Left hindlimb (tissue), 1 donor: ENCODE data around the gene PLB1.

Experiments used
- DNase-seq: peaks from one replicate; pipeline ENCODE4 v3.0.0-alpha.2; 2018

PLB1 gene

GRCh38 chr2:28565720-28566295 is 69.9 kb downstream of the PLB1 start:
- DNase-seq: no peak

- DNase-seq: peak; percentile 92
Observed at GRCh38 chr2:28566521-28567041, 70.7 kb downstream of the PLB1 start.

GRCh38 chr2:28567061-28567471 is 71.2 kb downstream of the PLB1 start:
- no peak for DNase-seq

GRCh38 chr2:28568036-28568435 is 72.2 kb downstream of the PLB1 start:
- DNase-seq: no peak

- no peak for DNase-seq
Observed at GRCh38 chr2:28568533-28568932, 72.7 kb downstream of the PLB1 start.

- no peak for DNase-seq
Observed at GRCh38 chr2:28570431-28570830, 74.6 kb downstream of the PLB1 start.

GRCh38 chr2:28576714-28577113 is 80.9 kb downstream of the PLB1 start:
- DNase-seq: no peak

GRCh38 chr2:28577791-28578680 is 82.2 kb downstream of the PLB1 start:
- no peak for DNase-seq

GRCh38 chr2:28578774-28579173 is 82.9 kb downstream of the PLB1 start:
- no peak for DNase-seq

- DNase-seq: no peak
Observed at GRCh38 chr2:28579606-28580005, 83.7 kb downstream of the PLB1 start.

- DNase-seq: no peak
Observed at GRCh38 chr2:28580078-28580477, 84.2 kb downstream of the PLB1 start.

GRCh38 chr2:28581312-28581711 is 85.5 kb downstream of the PLB1 start:
- no peak for DNase-seq

- DNase-seq: no peak
Observed at GRCh38 chr2:28582152-28582551, 86.3 kb downstream of the PLB1 start.

- no peak for DNase-seq
Observed at GRCh38 chr2:28582595-28582994, 86.7 kb downstream of the PLB1 start.

- DNase-seq: peak; percentile 66
Observed at GRCh38 chr2:28583899-28584553, 88.2 kb downstream of the PLB1 start.

GRCh38 chr2:28586867-28587266 is 91.0 kb downstream of the PLB1 start:
- no peak for DNase-seq

- DNase-seq: no peak
Observed at GRCh38 chr2:28587526-28588291, 91.8 kb downstream of the PLB1 start.

- DNase-seq: no peak
Observed at GRCh38 chr2:28588292-28588670, 92.4 kb downstream of the PLB1 start.

GRCh38 chr2:28589746-28590463 is 94.0 kb downstream of the PLB1 start:
- no peak for DNase-seq

- DNase-seq: no peak
Observed at GRCh38 chr2:28590496-28591301, 94.8 kb downstream of the PLB1 start.

GRCh38 chr2:28591711-28592335 is 96.0 kb downstream of the PLB1 start:
- DNase-seq: no peak
